ENCODE results near the gene EVC.

The EVC gene

GRCh38 chr4:5707366-5707765 is 3.6 kb upstream of the EVC start:
- Histone ChIP-seq H3K79me1 (ENCODE audit: low read depth, low read length) (no peaks in the 10 kb centered on the region), H3K4ac (ENCODE audit: low read length) (no peak overlapping the region), H2BK15ac (ENCODE audit: low read length) (no peak overlapping the region), H2AK5ac (ENCODE audit: low read depth, low read length) (peak overlapping the region; percentile 10), H2BK12ac (ENCODE audit: low read length) (no peak overlapping the region), H3K14ac (ENCODE audit: low read length) (no peak overlapping the region), H4K8ac (ENCODE audit: low read depth, low read length) (no peak overlapping the region), H2BK120ac (ENCODE audit: low read depth, low read length) (no peak overlapping the region), H3K27ac (replicated peaks; ENCODE audit: low read length) (no peak overlapping the region), H3K27me3 (ENCODE audit: control insufficient read depth in 3 of 3, insufficient read depth in 3 of 3, low read depth in 1 of 3, low read length in 3 of 3) (peaks cover 0 to 38% (median 2%) of the 10 kb centered on the region in 3 experiments), H3K23ac (ENCODE audit: low read depth, low read length, poor library complexity) (no peak overlapping the region), H3K9me3 (replicated peaks in 1 of 2; ENCODE audit: control insufficient read depth in 2 of 2, insufficient read depth in 1 of 2, low read depth in 1 of 2, low read length in 2 of 2) (peaks cover 0 to 3% of the 10 kb centered on the region in 2 donors), H3K18ac (ENCODE audit: low read length) (no peak overlapping the region), H3K36me3 (replicated peaks in 1 of 2; ENCODE audit: control insufficient read depth in 2 of 2, insufficient read depth in 2 of 2, low read length in 2 of 2) (peaks cover 0 to 3% of the 10 kb centered on the region in 2 donors), H3K9ac (ENCODE audit: low read depth, low read length, poor library complexity) (no peak overlapping the region), H2AFZ (ENCODE audit: low read length) (no peak overlapping the region), H3K4me1 (ENCODE audit: control insufficient read depth in 2 of 2, insufficient read depth in 1 of 2, low read depth in 1 of 2, low read length in 2 of 2) (peaks cover 0 to 17% of the 10 kb centered on the region in 2 donors), H4K91ac (ENCODE audit: low read depth, low read length, poor library complexity) (no peak overlapping the region), H2BK5ac (ENCODE audit: low read length) (no peak overlapping the region), H3K4me3 (ENCODE audit: low read length in 2 of 2) (no peak overlapping the region), H3K4me2 (ENCODE audit: insufficient read depth, low read length, poor library complexity, severe bottlenecking) (no peak overlapping the region)
- WGBS, 2 donors (ENCODE audit: extremely low coverage in 2 of 2, insufficient read length in 2 of 2, insufficient replicate concordance in 1 of 2) = no CpG with 5 or more reads among the region's 5 CpGs
- DNase-seq (ENCODE audit: low spot score) = no peak

GRCh38 chr4:5707778-5708448 is 3.1 kb upstream of the EVC start:
- Histone ChIP-seq H2BK120ac (ENCODE audit: low read depth, low read length) (no peak overlapping the region), H2AK5ac (ENCODE audit: low read depth, low read length) (peak overlapping the region; percentile 10), H3K27ac (replicated peaks; ENCODE audit: low read length) (no peak overlapping the region), H2BK12ac (ENCODE audit: low read length) (no peak overlapping the region), H4K8ac (ENCODE audit: low read depth, low read length) (no peak overlapping the region), H3K18ac (ENCODE audit: low read length) (peak overlapping the region; percentile 90), H3K14ac (ENCODE audit: low read length) (no peak overlapping the region), H4K91ac (ENCODE audit: low read depth, low read length, poor library complexity) (no peak overlapping the region), H3K9me3 (replicated peaks in 1 of 2; ENCODE audit: control insufficient read depth in 2 of 2, insufficient read depth in 1 of 2, low read depth in 1 of 2, low read length in 2 of 2) (peaks cover 0 to 3% of the 10 kb centered on the region in 2 donors), H3K4me3 (ENCODE audit: low read length in 2 of 2) (peak overlapping the region in 1 of 2 donors; percentile 80), H3K27me3 (ENCODE audit: control insufficient read depth in 3 of 3, insufficient read depth in 3 of 3, low read depth in 1 of 3, low read length in 3 of 3) (peaks cover 0 to 38% (median 2%) of the 10 kb centered on the region in 3 experiments), H3K4me2 (ENCODE audit: insufficient read depth, low read length, poor library complexity, severe bottlenecking) (peak overlapping the region; percentile 78), H3K9ac (ENCODE audit: low read depth, low read length, poor library complexity) (peak overlapping the region; percentile 88), H2BK5ac (ENCODE audit: low read length) (no peak overlapping the region), H3K36me3 (replicated peaks in 1 of 2; ENCODE audit: control insufficient read depth in 2 of 2, insufficient read depth in 2 of 2, low read length in 2 of 2) (peaks cover 0 to 3% of the 10 kb centered on the region in 2 donors), H2BK15ac (ENCODE audit: low read length) (no peak overlapping the region), H3K23ac (ENCODE audit: low read depth, low read length, poor library complexity) (peak overlapping the region; percentile 31), H3K4ac (ENCODE audit: low read length) (no peak overlapping the region), H2AFZ (ENCODE audit: low read length) (peak overlapping the region; percentile 79), H3K79me1 (ENCODE audit: low read depth, low read length) (no peaks in the 10 kb centered on the region), H3K4me1 (ENCODE audit: control insufficient read depth in 2 of 2, insufficient read depth in 1 of 2, low read depth in 1 of 2, low read length in 2 of 2) (peaks cover 0 to 17% of the 10 kb centered on the region in 2 donors)
- no peak for DNase-seq (ENCODE audit: low spot score)
- WGBS, 2 donors (ENCODE audit: extremely low coverage in 2 of 2, insufficient read length in 2 of 2, insufficient replicate concordance in 1 of 2) = no CpG with 5 or more reads among the region's 41 CpGs

- Histone ChIP-seq H3K23ac (ENCODE audit: low read depth, low read length, poor library complexity) (peak within 1 kb of the TSS; percentile 31), H3K79me1 (ENCODE audit: low read depth, low read length) (no peaks in the 10 kb centered on the region), H2AFZ (ENCODE audit: low read length) (peak within 1 kb of the TSS; percentile 79), H3K27ac (replicated peaks; ENCODE audit: low read length) (no peak within 1 kb of the TSS), H3K4me2 (ENCODE audit: insufficient read depth, low read length, poor library complexity, severe bottlenecking) (peak within 1 kb of the TSS; percentile 78), H3K36me3 (replicated peaks in 1 of 2; ENCODE audit: control insufficient read depth in 2 of 2, insufficient read depth in 2 of 2, low read length in 2 of 2) (peaks cover 0 to 3% of the 10 kb centered on the region in 2 donors), H3K4me1 (ENCODE audit: control insufficient read depth in 2 of 2, insufficient read depth in 1 of 2, low read depth in 1 of 2, low read length in 2 of 2) (peaks cover 0 to 17% of the 10 kb centered on the region in 2 donors), H4K8ac (ENCODE audit: low read depth, low read length) (no peak within 1 kb of the TSS), H2BK5ac (ENCODE audit: low read length) (no peak within 1 kb of the TSS), H3K9me3 (replicated peaks in 1 of 2; ENCODE audit: control insufficient read depth in 2 of 2, insufficient read depth in 1 of 2, low read depth in 1 of 2, low read length in 2 of 2) (peaks cover 0 to 3% of the 10 kb centered on the region in 2 donors), H2BK15ac (ENCODE audit: low read length) (peak within 1 kb of the TSS; percentile 65), H3K14ac (ENCODE audit: low read length) (peak within 1 kb of the TSS; percentile 10), H4K91ac (ENCODE audit: low read depth, low read length, poor library complexity) (no peak within 1 kb of the TSS), H3K18ac (ENCODE audit: low read length) (peak within 1 kb of the TSS; percentile 90), H2BK12ac (ENCODE audit: low read length) (no peak within 1 kb of the TSS), H3K4me3 (ENCODE audit: low read length in 2 of 2) (peak within 1 kb of the TSS in 1 of 2 donors; percentile 80), H2AK5ac (ENCODE audit: low read depth, low read length) (peak within 1 kb of the TSS; percentile 10), H2BK120ac (ENCODE audit: low read depth, low read length) (peak within 1 kb of the TSS; percentile 32), H3K27me3 (ENCODE audit: control insufficient read depth in 3 of 3, insufficient read depth in 3 of 3, low read depth in 1 of 3, low read length in 3 of 3) (peaks cover 0 to 38% (median 2%) of the 10 kb centered on the region in 3 experiments), H3K4ac (ENCODE audit: low read length) (peak within 1 kb of the TSS; percentile 58), H3K9ac (ENCODE audit: low read depth, low read length, poor library complexity) (peak within 1 kb of the TSS; percentile 88)
- no CpG with 5 or more reads among the region's 57 CpGs for WGBS, 2 donors (ENCODE audit: extremely low coverage in 2 of 2, insufficient read length in 2 of 2, insufficient replicate concordance in 1 of 2)
- peak; percentile 44 for DNase-seq (ENCODE audit: low spot score)
Measured at GRCh38 chr4:5708449-5709206, 2.4 kb upstream of the EVC start, which contains the start of gene EVC2. EVC2 (minus strand) TSS chr4:5708559; CDS start chr4:5708513, 46 bp downstream.

- peaks cover 0 to 38% (median 2%) of the 10 kb centered on the region in 3 experiments for H3K27me3 ChIP-seq (ENCODE audit: control insufficient read depth in 3 of 3, insufficient read depth in 3 of 3, low read depth in 1 of 3, low read length in 3 of 3)
- peak overlapping the region; percentile 32 for H2BK120ac ChIP-seq (ENCODE audit: low read depth, low read length)
- H3K4ac ChIP-seq (ENCODE audit: low read length) = no peak overlapping the region
- H3K4me2 ChIP-seq (ENCODE audit: insufficient read depth, low read length, poor library complexity, severe bottlenecking) = peak overlapping the region; percentile 78
- H3K23ac ChIP-seq (ENCODE audit: low read depth, low read length, poor library complexity) = no peak overlapping the region
- no peak overlapping the region for H4K91ac ChIP-seq (ENCODE audit: low read depth, low read length, poor library complexity)
- H3K9ac ChIP-seq (ENCODE audit: low read depth, low read length, poor library complexity) = no peak overlapping the region
- H3K27ac ChIP-seq (replicated peaks; ENCODE audit: low read length) = no peak overlapping the region
- H3K4me1 ChIP-seq (ENCODE audit: control insufficient read depth in 2 of 2, insufficient read depth in 1 of 2, low read depth in 1 of 2, low read length in 2 of 2) = peaks cover 0 to 17% of the 10 kb centered on the region in 2 donors
- peak overlapping the region; percentile 90 for H3K18ac ChIP-seq (ENCODE audit: low read length)
- no peak for DNase-seq (ENCODE audit: low spot score)
- H2BK5ac ChIP-seq (ENCODE audit: low read length) = no peak overlapping the region
- peak overlapping the region; percentile 10 for H3K14ac ChIP-seq (ENCODE audit: low read length)
- H2BK12ac ChIP-seq (ENCODE audit: low read length) = no peak overlapping the region
- H3K36me3 ChIP-seq (replicated peaks in 1 of 2; ENCODE audit: control insufficient read depth in 2 of 2, insufficient read depth in 2 of 2, low read length in 2 of 2) = peaks cover 0 to 4% of the 10 kb centered on the region in 2 donors
- no peak overlapping the region for H4K8ac ChIP-seq (ENCODE audit: low read depth, low read length)
- no peak overlapping the region for H2BK15ac ChIP-seq (ENCODE audit: low read length)
- peaks cover 2 to 3% of the 10 kb centered on the region in 2 donors for H3K9me3 ChIP-seq (replicated peaks in 1 of 2; ENCODE audit: control insufficient read depth in 2 of 2, insufficient read depth in 1 of 2, low read depth in 1 of 2, low read length in 2 of 2)
- no CpG with 5 or more reads among the region's 8 CpGs for WGBS, 2 donors (ENCODE audit: extremely low coverage in 2 of 2, insufficient read length in 2 of 2, insufficient replicate concordance in 1 of 2)
- H2AFZ ChIP-seq (ENCODE audit: low read length) = peak overlapping the region; percentile 79
- H3K4me3 ChIP-seq (ENCODE audit: low read length in 2 of 2) = no peak overlapping the region
- H2AK5ac ChIP-seq (ENCODE audit: low read depth, low read length) = no peak overlapping the region
- peaks cover 2% of the 10 kb centered on the region for H3K79me1 ChIP-seq (ENCODE audit: low read depth, low read length)
Measured at GRCh38 chr4:5709207-5709575, 1.8 kb upstream of the EVC start.

Measured in neuronal stem cell (in vitro differentiated cells).